Measurements from ENCODE around the gene MYMX. TPM values are rescaled to one million over a fixed set of nuclear protein-coding genes. Genes with fewer than 3 reads are reported as not detected.

MYMX gene
- total RNA-seq, 1 experiment from 2014 or later: 8.3 TPM

GRCh38 chr6:44245912-44246662 lies 29.4 kb downstream of the MYMX start:
- peak; percentile 87 for DNase-seq (ENCODE audit: low spot score)
- in situ Hi-C loops (cut with HindIII; ENCODE audit: low sequenced_read_pairs): no loop called here

DNA sequence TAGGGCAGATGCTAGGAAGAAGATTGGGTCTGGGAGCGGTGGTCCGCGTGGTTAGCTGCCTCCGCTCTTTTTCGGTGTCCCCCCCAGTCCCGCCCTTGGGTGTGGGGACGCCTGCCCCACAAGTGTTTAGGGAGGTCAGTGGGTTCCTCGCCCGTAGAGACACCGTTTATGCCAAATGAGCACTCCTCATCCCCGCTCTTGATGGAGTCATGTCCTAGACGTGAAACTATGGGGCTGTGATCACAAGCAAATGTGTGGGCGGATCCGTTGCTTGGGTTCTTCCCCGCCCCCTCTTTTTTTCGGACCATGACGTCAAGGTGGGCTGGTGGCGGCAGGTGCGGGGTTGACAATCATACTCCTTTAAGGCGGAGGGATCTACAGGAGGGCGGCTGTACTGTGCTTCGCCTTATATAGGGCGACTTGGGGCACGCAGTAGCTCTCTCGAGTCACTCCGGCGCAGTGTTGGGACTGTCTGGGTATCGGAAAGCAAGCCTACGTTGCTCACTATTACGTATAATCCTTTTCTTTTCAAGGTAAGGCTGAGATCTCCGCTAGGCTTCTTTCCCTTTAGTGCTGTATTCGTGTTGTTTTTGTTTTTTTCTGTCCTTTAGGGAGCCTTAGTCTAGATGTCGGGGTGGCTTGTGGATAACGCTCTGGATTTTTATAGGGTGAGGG lies 30.1 kb downstream of the MYMX start, which contains the start of gene HSP90AB1:
Gene HSP90AB1, plus strand, starts transcription at position 439 of the 675 bp plus-strand sequence. CDS start 1,529 bp downstream, outside the sequence.
- in situ Hi-C loops (cut with HindIII; ENCODE audit: low sequenced_read_pairs): no loop called here

GRCh38 chr6:44247338-44248302 lies 30.9 kb downstream of the MYMX start:
- DNase-seq (ENCODE audit: low spot score): peak; percentile 56
- in situ Hi-C loops (cut with HindIII; ENCODE audit: low sequenced_read_pairs): no loop called here

More for the DNA sequence above, 30.1 kb downstream of the MYMX start, which contains the start of gene HSP90AB1:
- peak; percentile 99 for DNase-seq (ENCODE audit: low spot score)

DNA sequence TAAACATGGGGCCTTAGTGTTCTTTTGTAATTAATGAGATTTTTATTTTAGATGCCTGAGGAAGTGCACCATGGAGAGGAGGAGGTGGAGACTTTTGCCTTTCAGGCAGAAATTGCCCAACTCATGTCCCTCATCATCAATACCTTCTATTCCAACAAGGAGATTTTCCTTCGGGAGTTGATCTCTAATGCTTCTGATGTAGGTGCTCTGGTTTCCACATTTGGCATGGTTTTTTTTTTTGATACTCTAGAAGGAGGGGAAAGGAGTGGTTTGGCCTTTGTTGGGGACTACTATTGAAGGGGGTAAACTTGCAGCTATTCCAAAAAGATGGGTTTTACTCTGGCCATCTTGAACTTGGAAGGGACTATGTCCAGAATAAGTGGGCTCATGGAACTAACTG lies 31.9 kb downstream of the MYMX start:
- in situ Hi-C loops (cut with HindIII; ENCODE audit: low sequenced_read_pairs): no loop called here
- DNase-seq (ENCODE audit: low spot score): no peak

DNA sequence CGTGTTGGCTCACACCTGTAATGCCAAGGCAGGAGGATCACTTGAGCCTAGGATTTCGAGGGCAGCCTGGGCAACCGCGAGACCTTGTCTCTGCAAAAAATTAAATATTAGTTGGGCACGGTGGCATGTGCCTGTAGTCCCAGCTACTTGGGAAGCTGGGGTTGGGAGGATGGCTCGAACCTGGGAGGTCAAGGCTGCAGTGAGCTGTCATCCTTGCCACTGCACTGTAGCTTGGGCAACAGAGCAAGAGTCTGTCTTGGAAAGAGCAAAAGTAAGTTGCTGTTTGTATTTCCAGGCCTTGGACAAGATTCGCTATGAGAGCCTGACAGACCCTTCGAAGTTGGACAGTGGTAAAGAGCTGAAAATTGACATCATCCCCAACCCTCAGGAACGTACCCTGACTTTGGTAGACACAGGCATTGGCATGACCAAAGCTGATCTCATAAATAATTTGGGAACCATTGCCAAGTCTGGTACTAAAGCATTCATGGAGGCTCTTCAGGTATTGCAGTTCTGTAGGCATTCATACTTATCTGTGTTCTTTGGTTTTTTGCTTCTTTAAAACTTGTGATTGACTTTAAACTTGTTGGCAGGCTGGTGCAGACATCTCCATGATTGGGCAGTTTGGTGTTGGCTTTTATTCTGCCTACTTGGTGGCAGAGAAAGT lies 32.5 kb downstream of the MYMX start:
- in situ Hi-C loops (cut with HindIII; ENCODE audit: low sequenced_read_pairs): no loop called here
- no peak for DNase-seq (ENCODE audit: low spot score)

DNA sequence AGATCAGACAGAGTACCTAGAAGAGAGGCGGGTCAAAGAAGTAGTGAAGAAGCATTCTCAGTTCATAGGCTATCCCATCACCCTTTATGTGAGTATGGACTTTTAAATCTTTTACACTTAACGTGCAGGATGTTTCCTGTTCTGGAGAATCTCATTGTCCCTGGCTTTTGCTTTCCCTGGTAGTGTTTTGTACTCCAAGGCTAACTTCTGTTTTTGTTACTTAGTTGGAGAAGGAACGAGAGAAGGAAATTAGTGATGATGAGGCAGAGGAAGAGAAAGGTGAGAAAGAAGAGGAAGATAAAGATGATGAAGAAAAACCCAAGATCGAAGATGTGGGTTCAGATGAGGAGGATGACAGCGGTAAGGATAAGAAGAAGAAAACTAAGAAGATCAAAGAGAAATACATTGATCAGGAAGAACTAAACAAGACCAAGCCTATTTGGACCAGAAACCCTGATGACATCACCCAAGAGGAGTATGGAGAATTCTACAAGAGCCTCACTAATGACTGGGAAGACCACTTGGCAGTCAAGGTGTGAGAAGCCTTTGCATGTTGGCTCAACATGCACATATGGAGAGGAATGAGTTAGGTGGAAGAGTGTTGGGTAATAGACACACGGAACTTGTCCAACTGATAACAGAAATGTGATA lies 33.5 kb downstream of the MYMX start:
- in situ Hi-C loops (cut with HindIII; ENCODE audit: low sequenced_read_pairs): loop anchor here (10.0 kb wide), 1 partner anchor 155 kb away; no protein-coding TSS in a partner anchor
- DNase-seq (ENCODE audit: low spot score): no peak

- no peak for DNase-seq (ENCODE audit: low spot score)
- in situ Hi-C loops (cut with HindIII; ENCODE audit: low sequenced_read_pairs): loop anchor here (10.0 kb wide), 1 partner anchor 156 kb away; no protein-coding TSS in a partner anchor
Observed at GRCh38 chr6:44250718-44251123, 34.0 kb downstream of the MYMX start.

- no peak for DNase-seq (ENCODE audit: low spot score)
- in situ Hi-C loops (cut with HindIII; ENCODE audit: low sequenced_read_pairs): loop anchor here (10.0 kb wide), 1 partner anchor 157 kb away; no protein-coding TSS in a partner anchor
Observed at GRCh38 chr6:44251576-44252524, 35.1 kb downstream of the MYMX start.

GRCh38 chr6:44253307-44254101 lies 36.8 kb downstream of the MYMX start:
- peak; percentile 43 for DNase-seq (ENCODE audit: low spot score)
- in situ Hi-C loops (cut with HindIII; ENCODE audit: low sequenced_read_pairs): loop anchor here (10.0 kb wide), 1 partner anchor 159 kb away; no protein-coding TSS in a partner anchor

DNA sequence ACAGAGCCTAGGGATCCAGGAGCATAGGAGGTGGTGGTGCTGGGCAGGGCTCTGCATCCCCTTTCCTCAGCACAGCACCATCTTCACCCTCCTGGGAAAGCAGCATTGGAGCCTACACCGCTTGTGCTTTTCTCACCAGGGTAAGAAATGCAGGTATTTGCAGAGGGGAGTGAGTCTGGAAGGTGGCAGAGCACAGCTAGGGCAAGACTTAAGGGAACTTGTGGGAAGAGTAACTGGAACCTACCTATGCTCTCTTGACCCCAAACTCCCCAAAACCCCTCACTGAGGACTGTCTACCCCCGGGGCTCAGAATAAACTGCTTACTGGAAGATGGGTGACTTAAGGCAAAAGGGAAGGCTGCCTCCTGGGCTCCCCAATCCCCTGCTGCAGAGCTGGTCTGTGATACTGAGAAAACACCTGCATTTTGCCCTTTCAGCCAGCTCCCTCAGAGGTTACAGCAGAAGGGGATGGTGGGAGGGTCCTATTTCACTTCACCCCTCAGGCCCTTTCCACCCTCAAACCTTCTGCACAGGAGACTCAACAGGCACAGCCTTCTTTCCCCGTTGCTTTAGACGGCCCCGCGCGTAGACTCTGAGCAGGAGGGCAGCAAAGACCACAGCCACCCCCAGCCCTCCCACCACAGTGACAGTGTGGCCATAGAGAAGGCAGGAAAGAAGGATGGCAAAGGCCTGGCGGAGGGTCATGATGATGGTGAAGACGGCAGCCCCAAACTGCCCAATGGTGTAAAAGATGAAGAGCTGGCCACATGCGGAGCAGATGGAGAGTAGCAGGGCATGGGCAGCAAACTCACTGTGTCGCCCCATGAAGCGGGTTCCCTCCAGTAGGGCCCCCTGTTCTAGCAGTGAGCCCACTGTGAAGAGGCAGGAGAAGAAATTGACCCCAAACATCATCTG lies 37.7 kb downstream of the MYMX start:
- in situ Hi-C loops (cut with HindIII; ENCODE audit: low sequenced_read_pairs): loop anchor here (5.0 to 10.0 kb wide), 2 partner anchors 83 to 160 kb away; no protein-coding TSS in a partner anchor
- no peak for DNase-seq (ENCODE audit: low spot score)

DNA sequence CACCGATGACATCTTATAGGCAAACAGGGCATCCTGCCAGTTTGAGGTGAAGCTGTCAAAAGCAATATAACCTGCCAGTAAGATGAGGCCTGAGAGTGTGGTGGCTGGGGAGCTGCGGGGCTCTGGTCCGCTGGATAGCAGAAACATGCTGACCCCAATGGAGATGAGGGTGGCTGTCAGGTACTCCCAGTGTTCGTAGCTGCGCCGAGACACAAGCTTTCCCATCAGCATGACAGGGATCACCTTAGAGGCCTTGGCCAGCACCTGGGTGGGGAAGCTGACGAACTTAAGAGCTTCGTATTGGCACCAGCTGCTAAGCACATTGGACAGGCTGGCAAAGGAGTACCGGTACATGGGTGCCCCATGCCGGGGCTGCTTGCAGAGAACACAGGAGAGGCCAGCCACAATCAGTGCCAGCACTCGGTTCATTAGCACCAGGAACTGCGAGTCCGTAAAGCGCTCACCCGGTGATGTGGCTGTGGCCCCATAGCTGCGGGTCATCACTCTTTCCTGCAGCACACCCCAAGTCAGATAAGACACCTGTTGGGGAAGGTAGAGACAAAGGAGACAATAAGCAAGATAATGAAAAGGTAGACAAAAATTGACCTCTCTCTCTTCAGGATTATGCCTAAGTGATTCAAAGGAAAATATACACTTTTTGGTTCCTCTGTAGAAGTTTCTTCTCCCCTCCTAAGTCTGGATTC lies 38.5 kb downstream of the MYMX start:
- in situ Hi-C loops (cut with HindIII; ENCODE audit: low sequenced_read_pairs): loop anchor here (5.0 to 10.0 kb wide), 2 partner anchors 82 to 160 kb away; no protein-coding TSS in a partner anchor
- peak; percentile 37 for DNase-seq (ENCODE audit: low spot score)

DNA sequence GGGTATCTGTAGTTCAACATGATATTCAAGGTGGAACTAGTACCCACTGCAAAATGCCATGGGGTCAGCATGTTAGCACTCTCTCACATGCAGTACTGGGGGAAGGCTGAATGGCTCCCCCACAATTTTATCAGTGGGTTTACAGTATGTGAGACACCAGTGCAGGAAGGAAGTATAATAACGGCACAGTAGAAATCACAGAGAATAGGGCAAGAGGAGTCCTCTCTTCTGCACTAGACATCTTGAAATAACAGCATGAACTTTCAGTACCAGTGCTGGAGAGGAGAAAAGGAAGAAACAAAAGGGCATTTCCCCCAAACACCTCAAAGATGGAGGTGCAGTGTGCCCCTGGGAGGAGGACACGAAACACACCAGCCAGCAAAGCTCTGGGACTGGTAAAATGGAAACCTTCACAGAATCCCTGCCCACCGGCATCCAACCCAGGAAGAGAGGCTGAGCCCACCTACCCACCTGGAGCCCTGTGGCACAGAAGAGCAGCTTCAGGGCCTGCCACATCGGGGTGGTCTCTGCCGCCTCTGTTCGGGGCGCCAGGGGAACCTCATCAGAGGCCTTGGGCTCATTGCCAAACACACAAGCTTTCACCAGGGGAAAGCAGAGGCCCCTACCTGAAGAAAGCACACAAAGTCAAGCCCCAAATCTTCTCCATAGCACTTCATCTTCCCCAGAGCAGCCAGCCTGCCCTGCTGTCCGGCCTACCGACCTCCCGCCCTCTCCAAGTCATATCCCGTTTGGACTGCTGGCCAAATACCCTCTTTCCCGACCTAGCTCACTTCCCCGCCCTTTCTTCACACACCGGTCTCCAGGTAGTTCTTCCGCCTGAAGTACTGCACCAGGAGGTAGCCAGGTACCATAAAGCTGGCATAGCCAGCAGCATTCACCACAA lies 39.4 kb downstream of the MYMX start:
- peak; percentile 47 for DNase-seq (ENCODE audit: low spot score)
- in situ Hi-C loops (cut with HindIII; ENCODE audit: low sequenced_read_pairs): loop anchor here (5.0 to 10.0 kb wide), 2 partner anchors 81 to 161 kb away; no protein-coding TSS in a partner anchor

DNA sequence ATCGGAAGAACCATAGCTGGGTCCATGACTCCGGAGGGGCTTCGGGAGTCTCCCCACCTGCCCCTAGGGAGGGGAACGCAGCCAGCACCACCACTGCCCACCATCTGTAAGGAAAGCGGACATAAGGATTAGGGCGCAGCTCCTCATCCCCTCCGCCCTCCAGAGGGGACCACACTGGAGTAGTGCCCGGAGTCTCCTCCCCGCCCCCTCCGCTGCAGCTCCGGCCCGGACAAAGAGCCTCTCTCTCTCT lies 40.0 kb downstream of the MYMX start:
- in situ Hi-C loops (cut with HindIII; ENCODE audit: low sequenced_read_pairs): loop anchor here (5.0 to 10.0 kb wide), 2 partner anchors 81 to 162 kb away; no protein-coding TSS in a partner anchor
- no peak for DNase-seq (ENCODE audit: low spot score)
